Measurements from ENCODE around the gene CASP8. TPM values are rescaled to one million over a fixed set of nuclear protein-coding genes. Genes with fewer than 3 reads are reported as not detected.

Gene CASP8
- total RNA-seq (2022): 67.1 and 87.6 TPM in 2 replicates
- Bru-seq, nascent RNA: percentile 89 among the genes with signal in this experiment
- BruChase-seq, experiment 1, labeled RNA remaining after a 6-hour chase: percentile 88 among the genes with signal in this experiment
- percentile 87 among the genes with signal in this experiment for BruChase-seq, experiment 2, labeled RNA remaining after a 2-hour chase
- long read RNA-seq, transcript CASP8-220 (3 exons, 2,911 nt): major isoform, 6 of 64 reads
- long read RNA-seq, partial matches to known transcripts: 1 of 64 reads
- long read RNA-seq, other reads (novel, unspliced or antisense): 49 of 64 reads

- BruUV-seq (replicated peaks): no TSS peak
- intact Hi-C loops (cut with micrococcal nuclease; ENCODE audit: unreplicated experiment): no loop called here
- Mint-ChIP-seq H3K4me3 (ENCODE audit: low read depth, unreplicated experiment) (peak within 1 kb of the TSS; percentile 78), H3K27ac (ENCODE audit: unreplicated experiment) (peak within 1 kb of the TSS; percentile 93), H3K9me3 (ENCODE audit: low read depth, unreplicated experiment) (no peaks in the 10 kb centered on the region), H3K27me3 (ENCODE audit: unreplicated experiment) (no peaks in the 10 kb centered on the region), H3K36me3 (ENCODE audit: insufficient read depth, unreplicated experiment) (peaks cover 48% of the 10 kb centered on the region), H3K4me1 (ENCODE audit: low read depth, unreplicated experiment) (peaks cover 72% of the 10 kb centered on the region)
- no peak for TF ChIP-seq CTCF (IDR thresholded peaks at IDR 0.05; ENCODE audit: unreplicated experiment)
- no peak for DNase-seq
- CTCF ChIA-PET: interaction anchor here (0.6 to 0.7 kb wide), 2 partner anchors 24 to 40 kb away, joined by 3 to 6 read pairs; no protein-coding TSS in a partner anchor
Measured at GRCh38 chr2:201260302-201260800, at the start of gene CASP8. TSS of gene CASP8 (plus strand) at chr2:201260536. CDS start at chr2:201266487, 5,951 bp downstream.

- Mint-ChIP-seq H3K4me3 (ENCODE audit: low read depth, unreplicated experiment) (no peak overlapping the region), H3K36me3 (ENCODE audit: insufficient read depth, unreplicated experiment) (peaks cover 14% of the 10 kb centered on the region), H3K4me1 (ENCODE audit: low read depth, unreplicated experiment) (peaks cover 16% of the 10 kb centered on the region), H3K27ac (ENCODE audit: unreplicated experiment) (no peak overlapping the region), H3K27me3 (ENCODE audit: unreplicated experiment) (no peaks in the 10 kb centered on the region), H3K9me3 (ENCODE audit: low read depth, unreplicated experiment) (no peaks in the 10 kb centered on the region)
- DNase-seq: no peak
- BruUV-seq (replicated peaks): no TSS peak
- intact Hi-C loops (cut with micrococcal nuclease; ENCODE audit: unreplicated experiment): no loop called here
- CTCF ChIA-PET: no interaction called here
- no peak for TF ChIP-seq CTCF (IDR thresholded peaks at IDR 0.05; ENCODE audit: unreplicated experiment)
Measured at GRCh38 chr2:201215963-201216362, 44.4 kb upstream of the CASP8 start.

GRCh38 chr2:201216918-201217317 lies 43.4 kb upstream of the CASP8 start:
- no peak overlapping the region for H3K27ac Mint-ChIP-seq (ENCODE audit: unreplicated experiment)
- no peaks in the 10 kb centered on the region for H3K9me3 Mint-ChIP-seq (ENCODE audit: low read depth, unreplicated experiment)
- H3K4me3 Mint-ChIP-seq (ENCODE audit: low read depth, unreplicated experiment): no peak overlapping the region
- DNase-seq: no peak
- H3K27me3 Mint-ChIP-seq (ENCODE audit: unreplicated experiment): no peaks in the 10 kb centered on the region
- peaks cover 22% of the 10 kb centered on the region for H3K4me1 Mint-ChIP-seq (ENCODE audit: low read depth, unreplicated experiment)
- intact Hi-C loops (cut with micrococcal nuclease; ENCODE audit: unreplicated experiment): no loop called here
- CTCF ChIA-PET: no interaction called here
- no peak for TF ChIP-seq CTCF (IDR thresholded peaks at IDR 0.05; ENCODE audit: unreplicated experiment)
- BruUV-seq (replicated peaks): no TSS peak
- peaks cover 14% of the 10 kb centered on the region for H3K36me3 Mint-ChIP-seq (ENCODE audit: insufficient read depth, unreplicated experiment)

- DNase-seq: no peak
- Mint-ChIP-seq H3K9me3 (ENCODE audit: low read depth, unreplicated experiment) (no peaks in the 10 kb centered on the region), H3K4me1 (ENCODE audit: low read depth, unreplicated experiment) (peaks cover 22% of the 10 kb centered on the region), H3K4me3 (ENCODE audit: low read depth, unreplicated experiment) (no peak overlapping the region), H3K36me3 (ENCODE audit: insufficient read depth, unreplicated experiment) (peaks cover 14% of the 10 kb centered on the region), H3K27ac (ENCODE audit: unreplicated experiment) (no peak overlapping the region), H3K27me3 (ENCODE audit: unreplicated experiment) (no peaks in the 10 kb centered on the region)
- no peak for TF ChIP-seq CTCF (IDR thresholded peaks at IDR 0.05; ENCODE audit: unreplicated experiment)
- intact Hi-C loops (cut with micrococcal nuclease; ENCODE audit: unreplicated experiment): no loop called here
- CTCF ChIA-PET: no interaction called here
- BruUV-seq (replicated peaks): no TSS peak
Measured at GRCh38 chr2:201218780-201219179, 41.6 kb upstream of the CASP8 start.

Measured in Calu3 (cell line).